Mucosa of rectum (tissue), 2 donors: ENCODE measurements around the gene DMC1.
"Not testable (repeated sequence)": the region's sequence is repeated elsewhere in the genome, so short reads cannot be mapped to it uniquely, and the experiment has no call there.

ENCODE experiments used
- H3K27ac ChIP-seq, 2 donors: one replicate each; pipeline ENCODE4 v1.7.0; 2013; ENCODE audit warnings: inconsistent platforms in 2 of 2, low read depth in 2 of 2, low read length in 2 of 2
- H3K27me3 ChIP-seq, 2 donors: one replicate each; pipeline ENCODE4 v1.7.0; 2013; ENCODE audit warnings: low read length in 2 of 2; ENCODE audit not compliant: control insufficient read depth in 2 of 2, insufficient read depth in 2 of 2
- H3K36me3 ChIP-seq, 2 donors: one replicate each; pipeline ENCODE4 v1.7.0; 2013; ENCODE audit warnings: low read length in 2 of 2; ENCODE audit not compliant: control insufficient read depth in 2 of 2, insufficient read depth in 2 of 2
- H3K4me1 ChIP-seq, 2 donors: one replicate each; pipeline ENCODE4 v1.7.0; 2013; ENCODE audit warnings: low read length in 2 of 2, mild to moderate bottlenecking in 1 of 2; ENCODE audit not compliant: control insufficient read depth in 2 of 2, insufficient read depth in 2 of 2
- H3K4me3 ChIP-seq, 2 donors: one replicate each; pipeline ENCODE4 v1.7.0; 2013; ENCODE audit warnings: low read length in 2 of 2
- H3K9ac ChIP-seq, 2 donors: one replicate each; pipeline ENCODE4 v1.7.0; 2013; ENCODE audit warnings: low read length in 2 of 2, low read depth in 1 of 2, mild to moderate bottlenecking in 1 of 2
- H3K9me3 ChIP-seq, 2 donors: one replicate each; pipeline ENCODE4 v1.7.0; 2013; ENCODE audit warnings: low read length in 2 of 2; ENCODE audit not compliant: control insufficient read depth in 2 of 2
- donor health status: healthy.
- donor health status: Normal muscosa, but diverticular disease.

Gene DMC1

DNA sequence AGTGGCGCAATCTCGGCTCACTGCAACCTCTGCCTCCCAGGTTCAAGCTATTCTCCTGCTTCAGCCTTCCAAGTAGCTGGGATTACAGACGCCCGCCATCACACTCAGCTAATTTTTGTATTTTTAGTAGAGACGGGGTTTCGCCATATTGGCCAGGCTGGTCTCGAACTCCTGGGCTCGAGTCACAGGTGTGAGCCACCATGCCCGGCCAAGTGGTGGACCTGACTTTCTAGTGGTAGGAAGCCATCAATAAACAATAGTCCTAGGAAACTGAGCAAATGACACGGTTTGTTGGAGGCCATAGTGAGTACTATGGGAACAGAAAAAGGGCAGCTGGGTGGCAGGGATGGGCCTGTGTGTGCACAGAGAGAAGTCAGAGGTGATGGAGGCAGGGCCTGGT lies 99.8 kb downstream of the DMC1 start:
- H3K4me3 ChIP-seq, H3K27ac ChIP-seq, H3K9ac ChIP-seq, H3K9me3 ChIP-seq, H3K27me3 ChIP-seq, H3K36me3 ChIP-seq: not testable (repeated sequence)
- peaks cover 8 to 13% of the 10 kb centered on the region in 2 donors for H3K4me1 ChIP-seq

DNA sequence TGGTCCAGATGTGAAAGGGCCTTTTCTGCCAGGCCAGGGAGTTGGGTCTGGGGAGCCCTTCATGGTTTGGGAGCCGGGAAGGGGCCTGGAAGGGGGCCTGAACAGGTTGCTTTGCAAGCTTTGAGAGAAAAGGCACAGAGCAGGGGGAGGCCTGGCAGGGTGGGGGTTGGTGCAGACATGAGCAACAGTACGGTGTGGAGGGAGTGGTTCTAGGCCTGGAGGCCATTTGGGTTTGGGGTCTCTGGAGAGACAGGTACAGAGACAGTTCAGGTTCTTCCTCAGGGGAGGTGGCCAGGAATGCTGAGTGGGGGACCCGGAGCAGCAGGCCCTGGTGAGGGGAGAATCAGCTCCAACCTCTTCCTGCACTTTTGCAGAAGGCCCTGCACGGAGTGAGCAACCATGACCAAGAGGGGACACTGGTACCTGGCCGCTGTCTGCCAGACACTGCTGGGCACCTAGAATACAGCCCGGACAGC lies 100.6 kb downstream of the DMC1 start:
- Histone ChIP-seq H3K9ac (no peak overlapping the region), H3K4me1 (peaks cover 8 to 13% of the 10 kb centered on the region in 2 donors), H3K4me3 (no peak overlapping the region), H3K27ac (no peak overlapping the region), H3K36me3 (no peaks in the 10 kb centered on the region), H3K27me3 (peaks cover 3 to 9% of the 10 kb centered on the region in 2 donors), H3K9me3 (no peaks in the 10 kb centered on the region)
